Effector memory CD8-positive, alpha-beta T cell (primary cell): Measurements from ENCODE around the gene ESPNL.
A peak's percentile ranks its signal among the peaks of the same experiment; 100 is the strongest.

ENCODE experiments used
- ATAC-seq: fragments of 150-1000 bp; cut with Tn5 transposase; replicated peaks from 2 replicates; pipeline ENCODE4 v1.10.0; 2021; ENCODE audit warnings: mild to moderate bottlenecking, moderate library complexity
- DNase-seq, 3 experiments: peaks; one replicate each; pipeline ENCODE4 v3.0.0; 2021
- H3K27ac Mint-ChIP-seq, 2 donors: one replicate each; pipeline ENCODE4 v1.8.0; 2022; ENCODE audit warnings: mild to moderate bottlenecking in 2 of 2, mixed read lengths in 2 of 2, moderate library complexity in 2 of 2
- H3K27me3 Mint-ChIP-seq, 2 donors: one replicate each; pipeline ENCODE4 v1.8.0; 2022; ENCODE audit warnings: mixed read lengths in 2 of 2
- H3K36me3 Mint-ChIP-seq: one replicate; pipeline ENCODE4 v1.8.0; 2022; ENCODE audit warnings: mild to moderate bottlenecking, moderate library complexity, mixed read lengths; ENCODE audit not compliant: insufficient read depth
- H3K4me1 Mint-ChIP-seq, 2 donors: one replicate each; pipeline ENCODE4 v1.8.0; 2022; ENCODE audit warnings: low read depth in 2 of 2, mixed read lengths in 2 of 2
- H3K4me3 Mint-ChIP-seq, 2 donors: one replicate each; pipeline ENCODE4 v1.8.0; 2022; ENCODE audit warnings: mild to moderate bottlenecking in 2 of 2, mixed read lengths in 2 of 2, moderate library complexity in 2 of 2
- H3K9me3 Mint-ChIP-seq, 2 donors: one replicate each; pipeline ENCODE4 v1.8.0; 2022; ENCODE audit warnings: mixed read lengths in 2 of 2

Gene ESPNL

DNA sequence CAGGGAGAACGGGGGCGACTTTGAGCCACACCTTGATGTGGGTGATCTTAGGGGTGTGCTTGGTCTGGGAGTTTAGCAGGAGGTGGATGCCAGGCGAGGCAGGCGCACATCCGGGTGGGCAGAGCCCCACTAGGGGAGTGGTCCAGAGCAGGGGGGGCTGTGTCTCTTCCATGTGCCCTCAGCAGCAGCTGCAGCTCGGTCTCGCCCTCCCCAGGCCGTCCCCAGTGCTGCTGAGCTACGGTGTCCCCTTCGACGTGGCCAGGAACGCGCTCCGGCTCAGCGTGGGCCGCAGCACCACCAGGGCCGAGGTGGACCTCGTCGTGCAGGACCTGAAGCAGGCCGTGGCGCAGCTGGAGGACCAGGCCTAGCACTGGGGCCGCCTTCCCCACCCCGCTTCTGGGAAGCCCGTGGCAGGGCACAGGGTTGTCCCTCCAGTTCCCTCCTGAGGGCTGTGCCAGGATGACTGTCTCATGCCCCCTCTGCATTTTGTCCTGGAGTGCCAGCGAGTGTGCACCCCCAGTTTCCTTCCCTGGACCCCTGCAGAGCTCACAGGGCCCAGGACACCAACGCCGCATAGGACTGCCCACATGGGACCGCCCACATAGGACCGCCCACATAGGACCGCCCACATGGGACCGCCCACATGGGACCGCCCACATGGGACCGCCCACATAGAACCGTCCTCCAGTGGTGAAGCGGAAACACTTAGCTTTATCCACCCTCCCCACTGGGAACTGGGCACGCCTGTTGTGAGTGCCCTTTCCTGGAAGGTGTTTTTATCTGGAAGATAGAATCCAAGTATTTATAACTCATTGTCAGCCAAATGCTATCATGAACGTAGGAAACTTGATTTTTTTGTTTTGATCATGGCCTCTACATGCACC lies 1.9 kb upstream of the ESPNL start:
- Mint-ChIP-seq H3K36me3 (peaks cover 4% of the 10 kb centered on the region), H3K9me3 (no peaks in the 10 kb centered on the region), H3K4me3 (no peak overlapping the region), H3K27ac (no peak overlapping the region), H3K4me1 (peaks cover 0 to 4% of the 10 kb centered on the region in 2 donors), H3K27me3 (no peaks in the 10 kb centered on the region)
- ATAC-seq (no peak), DNase-seq (peak in 1 of 3 experiments; percentile 16)

DNA sequence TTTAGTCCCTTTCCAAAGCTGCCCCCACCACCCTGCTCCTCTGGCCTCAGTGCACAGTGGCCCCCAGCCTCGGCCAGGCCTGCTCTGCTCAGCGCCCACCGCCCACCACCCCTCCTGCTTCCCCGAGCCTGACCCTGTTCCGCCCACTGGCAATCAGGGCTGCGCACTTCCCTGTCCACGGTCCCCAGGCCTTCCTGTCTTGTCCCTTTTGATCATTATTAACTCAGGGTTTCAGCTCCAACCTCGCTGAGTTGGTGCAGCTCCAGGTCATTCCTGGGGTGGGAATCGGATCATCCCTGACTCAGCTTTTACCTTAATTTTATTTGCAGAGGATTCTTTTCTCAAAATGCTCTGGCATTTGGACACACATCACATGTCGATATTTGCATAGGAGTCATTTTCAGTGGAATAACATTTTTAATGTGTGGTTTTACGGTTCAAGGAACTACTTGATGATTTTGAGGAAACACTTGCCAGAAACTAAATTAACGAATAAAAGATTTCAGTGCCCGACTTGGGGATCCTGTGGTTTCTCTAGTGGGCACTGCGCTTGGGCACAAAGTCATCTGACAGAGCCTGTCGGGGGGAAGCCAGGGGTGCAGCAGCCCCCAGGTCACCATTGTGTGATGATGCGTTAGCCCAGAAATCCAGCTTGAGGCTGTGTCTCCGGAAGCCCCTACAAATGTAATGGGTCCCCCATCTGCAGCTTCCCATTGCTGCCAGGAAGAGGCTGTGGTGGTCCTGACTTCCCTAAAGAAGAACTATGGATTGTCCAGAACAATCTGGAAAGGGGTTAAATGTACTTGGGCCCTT lies 1.0 kb upstream of the ESPNL start:
- no peaks in the 10 kb centered on the region for H3K9me3 Mint-ChIP-seq
- H3K27ac Mint-ChIP-seq: no peak overlapping the region
- DNase-seq (no peak), ATAC-seq (no peak)
- H3K4me3 Mint-ChIP-seq: no peak overlapping the region
- no peaks in the 10 kb centered on the region for H3K27me3 Mint-ChIP-seq
- peaks cover 0 to 4% of the 10 kb centered on the region in 2 donors for H3K4me1 Mint-ChIP-seq
- H3K36me3 Mint-ChIP-seq: peaks cover 4% of the 10 kb centered on the region

DNA sequence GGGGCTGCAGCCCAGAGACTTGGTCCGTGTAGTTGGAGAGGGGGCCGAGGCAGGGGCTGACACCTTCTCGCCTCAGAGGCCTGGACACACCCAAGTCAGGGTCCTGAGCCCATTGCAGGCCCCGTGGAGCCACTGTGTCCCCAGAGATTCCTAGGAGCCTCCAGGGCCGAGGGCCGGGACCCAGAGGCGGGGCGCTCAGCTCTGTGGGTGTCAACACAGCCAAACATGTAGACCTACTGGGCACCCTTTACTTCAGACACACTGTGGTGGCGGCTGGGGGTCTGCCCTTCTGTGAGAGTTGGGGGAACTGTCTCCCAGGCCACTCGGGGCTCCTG lies 459 bp upstream of the ESPNL start:
- no peak overlapping the region for H3K4me3 Mint-ChIP-seq
- DNase-seq (no peak), ATAC-seq (no peak)
- H3K27ac Mint-ChIP-seq: no peak overlapping the region
- peaks cover 1% of the 10 kb centered on the region for H3K36me3 Mint-ChIP-seq
- H3K27me3 Mint-ChIP-seq: no peaks in the 10 kb centered on the region
- no peaks in the 10 kb centered on the region for H3K9me3 Mint-ChIP-seq
- peaks cover 0 to 4% of the 10 kb centered on the region in 2 donors for H3K4me1 Mint-ChIP-seq

DNA sequence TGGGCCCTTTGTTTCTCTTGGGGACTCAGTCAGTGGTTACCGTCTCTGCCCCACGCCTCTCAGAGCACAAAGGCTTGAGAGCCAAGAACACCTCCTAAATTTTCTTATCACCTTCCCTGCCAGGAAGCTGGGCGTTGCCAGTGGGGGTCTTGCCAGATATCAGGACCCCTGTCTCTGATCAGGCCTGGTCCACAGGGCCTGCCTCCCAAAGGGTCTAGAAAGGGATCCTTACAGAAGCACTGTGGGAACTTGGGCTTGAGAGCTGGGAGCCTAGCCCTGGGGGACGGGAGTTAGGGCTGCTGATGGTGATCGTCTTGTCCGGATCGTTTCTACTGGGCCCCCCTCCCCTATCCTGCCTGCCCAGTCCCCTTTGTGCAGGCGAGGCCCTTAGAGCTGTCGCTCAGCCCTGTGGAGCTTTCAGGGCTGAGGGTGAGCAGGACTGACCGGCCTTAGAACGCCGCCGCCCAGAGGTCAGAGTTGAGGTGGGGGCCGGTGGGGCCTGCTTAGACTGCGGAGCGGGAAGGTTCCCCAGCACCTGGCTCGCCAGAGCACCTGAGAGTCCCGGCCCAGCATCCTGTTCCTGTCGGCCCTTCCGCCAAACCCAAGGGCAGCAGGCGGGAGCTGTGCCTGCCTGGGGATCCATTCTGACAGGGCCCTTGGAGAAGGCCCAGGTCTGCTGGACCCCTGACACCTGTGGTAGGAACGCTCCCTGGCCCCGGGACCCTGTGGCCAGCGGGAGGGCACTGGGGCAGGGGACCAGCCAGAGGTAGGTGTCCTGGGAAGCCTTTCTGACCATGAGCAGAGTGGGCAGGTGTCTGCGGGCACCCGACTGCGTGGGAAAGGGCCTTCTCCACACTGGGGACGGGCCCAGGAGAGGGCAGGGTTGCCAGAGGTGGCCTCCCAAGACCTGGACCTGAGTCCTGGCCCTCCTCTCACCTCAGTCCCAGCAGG lies 956 bp downstream of the ESPNL start:
- no peak overlapping the region for H3K27ac Mint-ChIP-seq
- H3K27me3 Mint-ChIP-seq: no peaks in the 10 kb centered on the region

DNA sequence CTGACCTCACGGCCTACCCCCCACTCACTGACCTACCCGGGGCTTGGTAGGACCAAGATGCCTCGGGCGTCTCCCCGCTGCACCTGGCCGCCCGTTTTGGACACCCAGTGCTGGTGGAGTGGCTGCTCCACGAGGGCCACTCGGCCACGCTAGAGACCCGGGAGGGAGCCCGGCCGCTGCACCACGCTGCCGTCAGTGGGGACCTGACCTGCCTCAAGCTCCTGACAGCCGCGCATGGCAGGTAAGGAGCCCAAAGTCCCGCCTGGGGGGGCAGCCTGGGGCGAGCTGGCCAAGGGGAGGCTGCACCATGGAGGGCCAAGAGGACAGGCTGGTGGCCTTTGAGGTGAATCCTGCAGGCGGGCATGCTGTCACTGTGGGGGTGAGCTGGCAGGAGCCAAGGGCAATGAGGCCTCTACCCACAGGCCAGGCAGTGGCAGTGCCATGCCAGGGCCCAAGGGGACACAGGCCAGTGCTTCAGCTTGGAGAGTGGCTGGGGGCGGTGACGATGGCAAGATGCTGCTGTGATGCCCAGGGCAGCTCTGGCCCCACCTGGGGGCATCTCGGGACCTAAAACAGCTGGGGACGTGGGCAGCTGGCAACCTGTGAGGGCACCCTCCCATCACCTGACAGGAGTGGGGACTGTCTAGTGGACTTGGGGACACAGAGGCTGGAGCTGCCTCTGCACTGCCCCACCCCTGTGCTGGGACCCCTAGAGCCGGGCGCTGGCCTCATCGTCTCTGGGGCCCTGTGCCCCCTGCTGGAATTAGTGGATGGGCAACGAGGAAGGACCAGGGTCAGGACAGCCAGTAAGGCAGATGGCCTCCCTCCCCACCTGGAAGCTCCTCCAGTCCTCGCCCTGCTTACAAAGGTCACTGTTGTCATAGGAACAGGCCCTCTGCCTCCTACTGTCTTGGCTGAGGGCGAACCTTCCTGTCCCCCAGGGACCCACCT lies 2.0 kb downstream of the ESPNL start:
- no peaks in the 10 kb centered on the region for H3K27me3 Mint-ChIP-seq
- peaks cover 0 to 4% of the 10 kb centered on the region in 2 donors for H3K4me1 Mint-ChIP-seq
- H3K36me3 Mint-ChIP-seq: no peaks in the 10 kb centered on the region
- ATAC-seq (no peak), DNase-seq (no peak)
- H3K27ac Mint-ChIP-seq: no peak overlapping the region
- H3K4me3 Mint-ChIP-seq: no peak overlapping the region
- no peaks in the 10 kb centered on the region for H3K9me3 Mint-ChIP-seq

More for the DNA sequence above, 956 bp downstream of the ESPNL start:
- H3K36me3 Mint-ChIP-seq: no peaks in the 10 kb centered on the region
- no peaks in the 10 kb centered on the region for H3K9me3 Mint-ChIP-seq
- DNase-seq (no peak), ATAC-seq (no peak)
- H3K4me3 Mint-ChIP-seq: no peak overlapping the region
- peaks cover 0 to 4% of the 10 kb centered on the region in 2 donors for H3K4me1 Mint-ChIP-seq

DNA sequence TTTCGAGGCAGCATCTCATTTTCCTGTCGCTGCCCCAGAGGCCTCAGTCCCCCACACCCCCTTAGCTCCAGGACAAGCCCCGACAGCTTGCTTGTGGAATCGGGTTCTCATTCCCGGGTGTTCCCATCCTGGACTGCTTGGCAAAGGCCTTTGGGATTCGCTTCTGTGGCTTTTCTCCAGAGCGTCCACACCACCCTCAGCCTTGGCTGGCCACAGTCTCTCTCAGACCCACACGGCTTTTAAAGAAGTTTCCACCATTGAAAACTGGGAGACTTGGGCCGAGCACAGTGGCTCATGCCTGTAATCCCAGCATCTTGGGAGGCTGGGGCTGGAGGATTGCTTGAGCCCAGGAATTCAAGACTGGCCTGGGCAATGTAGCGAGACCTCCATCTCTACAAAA lies 2.7 kb downstream of the ESPNL start:
- no peaks in the 10 kb centered on the region for H3K9me3 Mint-ChIP-seq
- H3K27me3 Mint-ChIP-seq: no peaks in the 10 kb centered on the region
- peaks cover 4 to 5% of the 10 kb centered on the region in 2 donors for H3K4me1 Mint-ChIP-seq
- H3K36me3 Mint-ChIP-seq: no peaks in the 10 kb centered on the region
- ATAC-seq: no peak
- no peak for DNase-seq
- no peak overlapping the region for H3K4me3 Mint-ChIP-seq
- H3K27ac Mint-ChIP-seq: no peak overlapping the region

DNA sequence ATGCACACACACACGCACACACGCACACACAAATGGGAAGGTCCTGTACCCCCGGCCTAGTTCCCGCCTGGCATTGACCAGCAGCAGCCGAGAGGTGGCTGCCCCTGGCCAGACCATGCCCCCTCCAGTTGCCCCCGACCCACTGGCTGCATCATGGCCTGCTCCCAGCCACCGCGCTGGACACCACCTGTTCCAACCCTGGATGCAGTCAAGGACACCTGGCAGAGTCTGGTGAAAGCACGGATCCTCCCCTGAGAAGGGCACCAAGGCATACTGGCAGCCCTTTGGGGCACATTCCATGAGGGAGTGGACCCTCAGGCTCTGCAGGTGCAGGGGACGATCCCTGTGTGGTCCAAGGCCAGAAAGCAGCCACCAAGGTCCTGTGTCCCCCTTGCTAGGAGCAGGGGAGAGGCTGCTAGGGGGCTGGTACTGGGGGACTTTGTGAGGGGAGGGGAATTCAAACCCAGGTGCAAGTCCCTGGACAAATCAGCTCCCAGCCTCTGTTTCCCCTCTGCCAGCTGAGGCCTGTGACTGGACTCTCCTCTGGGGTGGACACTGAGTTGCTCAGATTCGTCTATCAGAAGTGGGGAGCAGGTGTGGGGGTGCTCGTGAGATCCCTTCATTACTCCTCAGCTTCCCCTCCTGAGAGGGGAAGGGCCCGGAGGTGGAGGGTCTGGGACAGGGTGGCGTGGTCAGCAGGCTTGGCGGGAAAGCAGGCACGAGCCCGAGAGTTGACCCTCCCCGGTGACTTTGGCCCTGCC lies 3.5 kb downstream of the ESPNL start:
- H3K9me3 Mint-ChIP-seq: no peaks in the 10 kb centered on the region
- no peak overlapping the region for H3K27ac Mint-ChIP-seq
- no peaks in the 10 kb centered on the region for H3K36me3 Mint-ChIP-seq
- H3K27me3 Mint-ChIP-seq: no peaks in the 10 kb centered on the region
- H3K4me1 Mint-ChIP-seq: peaks cover 4 to 5% of the 10 kb centered on the region in 2 donors
- ATAC-seq (no peak), DNase-seq (no peak)
- no peak overlapping the region for H3K4me3 Mint-ChIP-seq

DNA sequence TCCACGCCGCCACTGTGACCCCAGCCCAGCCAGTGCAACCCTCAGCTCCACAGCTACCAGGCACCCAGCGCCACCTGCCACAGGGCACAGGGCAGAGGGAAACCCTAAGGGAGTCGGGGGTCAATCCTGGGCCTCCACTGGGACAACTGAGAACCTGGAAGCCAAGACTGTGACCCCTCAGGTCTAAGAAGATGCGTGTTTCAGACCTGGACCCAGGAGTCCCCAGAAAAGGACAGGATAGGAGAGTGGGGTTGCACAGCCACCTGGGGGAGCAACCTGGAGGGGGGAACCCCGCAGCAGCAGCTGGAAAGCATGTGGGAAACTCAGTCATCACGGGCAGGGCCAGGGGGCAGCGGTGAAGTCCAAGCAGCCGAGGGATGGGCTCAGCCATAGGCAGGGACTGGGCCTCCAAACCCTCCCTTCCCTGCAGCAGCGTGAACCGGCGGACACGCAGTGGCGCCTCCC lies 4.1 kb downstream of the ESPNL start:
- Mint-ChIP-seq H3K9me3 (no peaks in the 10 kb centered on the region), H3K4me1 (peaks cover 4 to 5% of the 10 kb centered on the region in 2 donors), H3K27me3 (no peaks in the 10 kb centered on the region), H3K27ac (no peak overlapping the region), H3K4me3 (no peak overlapping the region), H3K36me3 (no peaks in the 10 kb centered on the region)
- ATAC-seq (no peak), DNase-seq (no peak)

DNA sequence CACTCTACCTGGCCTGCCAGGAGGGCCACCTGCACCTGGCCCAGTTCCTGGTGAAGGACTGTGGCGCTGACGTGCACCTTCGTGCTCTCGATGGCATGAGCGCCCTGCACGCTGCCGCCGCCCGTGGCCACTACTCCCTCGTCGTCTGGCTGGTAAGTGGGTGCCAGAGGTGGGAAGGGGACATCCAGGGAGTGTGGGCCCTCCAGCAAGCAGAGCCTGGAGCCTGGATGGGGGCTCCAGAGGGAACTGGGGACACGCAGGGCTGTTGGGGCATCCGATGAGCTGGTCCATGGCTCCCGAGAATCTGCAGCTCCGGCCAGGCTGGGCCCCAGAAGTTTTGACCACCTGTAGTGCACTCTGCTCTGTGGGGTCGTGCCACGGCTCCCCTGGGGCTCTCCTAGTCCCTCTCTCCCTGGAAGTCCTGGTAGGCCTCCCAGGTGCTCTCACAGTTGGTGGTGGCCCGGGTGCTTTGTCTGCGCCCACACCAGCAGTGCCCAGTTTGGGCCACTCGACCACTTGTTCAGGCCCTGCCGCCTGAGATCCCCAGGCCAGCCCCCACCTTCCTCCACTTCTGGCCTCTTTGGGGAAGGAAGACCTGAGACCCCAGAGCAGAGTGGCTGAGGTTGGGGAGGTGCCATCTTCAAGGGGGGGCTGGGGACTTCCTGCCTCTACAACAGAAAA lies 4.7 kb downstream of the ESPNL start:
- ATAC-seq (no peak), DNase-seq (no peak)
- no peak overlapping the region for H3K27ac Mint-ChIP-seq
- H3K36me3 Mint-ChIP-seq: no peaks in the 10 kb centered on the region
- H3K4me1 Mint-ChIP-seq: peaks cover 4 to 5% of the 10 kb centered on the region in 2 donors
- H3K4me3 Mint-ChIP-seq: no peak overlapping the region
- no peaks in the 10 kb centered on the region for H3K9me3 Mint-ChIP-seq
- H3K27me3 Mint-ChIP-seq: no peaks in the 10 kb centered on the region

DNA sequence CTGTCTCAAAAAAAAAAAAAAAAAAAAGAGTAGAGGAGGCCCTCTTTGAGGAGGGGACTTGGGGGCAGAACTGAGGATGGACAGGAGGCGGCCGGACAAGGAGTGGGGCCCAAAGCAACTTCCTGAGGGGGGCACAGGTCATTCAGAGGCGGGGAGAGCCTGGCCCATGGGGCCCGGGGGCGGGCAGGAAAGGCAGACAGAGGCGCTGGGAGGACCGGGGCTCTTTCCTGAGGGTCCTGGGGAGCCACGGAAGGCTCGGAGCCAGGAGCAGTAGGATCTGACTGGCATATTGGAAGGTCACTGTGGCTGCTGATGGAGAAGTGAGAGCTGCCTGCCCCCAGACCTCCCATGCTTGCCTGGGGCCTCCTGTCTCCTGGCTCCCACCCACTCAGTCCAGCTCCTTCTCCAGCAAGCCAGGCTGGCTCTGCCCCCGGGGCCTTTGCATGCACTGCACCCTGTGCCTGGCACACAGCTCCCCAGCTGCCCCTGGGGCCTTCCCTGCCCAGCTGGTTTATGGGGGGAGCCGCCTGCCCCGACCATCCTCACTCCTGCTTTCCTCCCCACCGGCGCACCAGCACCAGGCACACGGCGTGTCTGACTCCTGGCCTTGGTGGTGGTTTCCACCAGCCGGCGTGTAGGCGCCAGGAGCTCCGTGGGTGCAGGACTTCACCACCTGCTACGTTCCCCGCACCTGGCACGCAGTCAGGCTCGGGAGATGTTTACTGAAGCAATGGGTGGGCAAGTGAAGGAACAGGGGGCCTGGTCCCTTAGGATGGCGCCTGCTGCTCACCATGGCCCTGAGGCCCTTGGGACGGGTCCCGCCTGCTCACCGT lies 5.6 kb downstream of the ESPNL start:
- Mint-ChIP-seq H3K27ac (no peak overlapping the region), H3K9me3 (no peaks in the 10 kb centered on the region), H3K27me3 (no peaks in the 10 kb centered on the region), H3K4me3 (no peak overlapping the region), H3K36me3 (no peaks in the 10 kb centered on the region), H3K4me1 (peaks cover 4 to 5% of the 10 kb centered on the region in 2 donors)
- ATAC-seq (no peak), DNase-seq (no peak)

DNA sequence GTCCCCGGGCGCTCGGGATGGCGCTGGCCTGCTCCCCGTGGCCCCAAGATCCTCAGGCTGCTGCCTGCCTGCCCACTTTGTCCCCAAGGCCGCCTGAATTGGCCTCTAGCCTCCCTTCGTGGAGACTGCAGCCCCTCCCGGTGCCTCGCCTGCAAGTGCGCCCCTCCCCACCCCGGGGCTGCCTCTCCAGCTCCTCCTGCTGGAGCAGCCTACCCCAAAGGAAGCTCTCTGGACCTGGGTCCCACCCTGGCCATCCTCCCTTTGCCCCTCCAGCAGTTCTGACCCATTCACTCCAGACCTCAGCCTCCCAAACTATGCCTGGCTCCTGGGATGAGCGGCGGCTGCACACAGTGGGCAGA lies 6.2 kb downstream of the ESPNL start:
- ATAC-seq (no peak), DNase-seq (no peak)
- H3K4me3 Mint-ChIP-seq: no peak overlapping the region
- no peaks in the 10 kb centered on the region for H3K9me3 Mint-ChIP-seq
- H3K36me3 Mint-ChIP-seq: no peaks in the 10 kb centered on the region
- peak overlapping the region in 1 of 2 donors; percentile 49 for H3K27ac Mint-ChIP-seq
- no peaks in the 10 kb centered on the region for H3K27me3 Mint-ChIP-seq
- H3K4me1 Mint-ChIP-seq: peaks cover 4 to 5% of the 10 kb centered on the region in 2 donors
